ENCODE data around the gene FAM3B.

FAM3B gene

GRCh38 chr21:41328660-41329607 lies 12.3 kb downstream of the FAM3B start:
- DNase-seq (ENCODE audit: insufficient read length, low spot score) (no peak), FAIRE-seq (no peak)
- TF ChIP-seq POU2F2 (IDR thresholded peaks at IDR 0.05; ENCODE audit: low read depth, low read length) = no peak
- TF ChIP-seq POLR2A (IDR thresholded peaks at IDR 0.05; ENCODE audit: low read depth, low read length) = no peak
- no peak for TF ChIP-seq POLR2AphosphoS5 (IDR thresholded peaks at IDR 0.05; ENCODE audit: low read depth, low read length)
- no peak for TF ChIP-seq SPI1 (IDR thresholded peaks at IDR 0.05; ENCODE audit: low read depth, low read length)
- TF ChIP-seq PAX5 (IDR thresholded peaks at IDR 0.05; ENCODE audit: insufficient read depth, low read length, severe bottlenecking) = no peak
- TF ChIP-seq TAF1 (IDR thresholded peaks at IDR 0.05; ENCODE audit: low read depth, low read length) = no peak

GRCh38 chr21:41333752-41334151 lies 17.2 kb downstream of the FAM3B start:
- no peak for DNase-seq (ENCODE audit: insufficient read length, low spot score)
- FAIRE-seq = no peak
- TF ChIP-seq PAX5 (IDR thresholded peaks at IDR 0.05; ENCODE audit: insufficient read depth, low read length, severe bottlenecking) (no peak), POLR2A (IDR thresholded peaks at IDR 0.05; ENCODE audit: low read depth, low read length) (no peak), POLR2AphosphoS5 (IDR thresholded peaks at IDR 0.05; ENCODE audit: low read depth, low read length) (no peak), POU2F2 (IDR thresholded peaks at IDR 0.05; ENCODE audit: low read depth, low read length) (no peak), TAF1 (IDR thresholded peaks at IDR 0.05; ENCODE audit: low read depth, low read length) (no peak), SPI1 (IDR thresholded peaks at IDR 0.05; ENCODE audit: low read depth, low read length) (no peak)

GRCh38 chr21:41337515-41337914 lies 20.9 kb downstream of the FAM3B start:
- TF ChIP-seq POU2F2 (IDR thresholded peaks at IDR 0.05; ENCODE audit: low read depth, low read length) = no peak
- TF ChIP-seq PAX5 (IDR thresholded peaks at IDR 0.05; ENCODE audit: insufficient read depth, low read length, severe bottlenecking) = no peak
- no peak for TF ChIP-seq POLR2A (IDR thresholded peaks at IDR 0.05; ENCODE audit: low read depth, low read length)
- no peak for TF ChIP-seq POLR2AphosphoS5 (IDR thresholded peaks at IDR 0.05; ENCODE audit: low read depth, low read length)
- TF ChIP-seq TAF1 (IDR thresholded peaks at IDR 0.05; ENCODE audit: low read depth, low read length) = no peak
- no peak for TF ChIP-seq SPI1 (IDR thresholded peaks at IDR 0.05; ENCODE audit: low read depth, low read length)
- peak; percentile 63 for FAIRE-seq
- DNase-seq (ENCODE audit: insufficient read length, low spot score) = no peak

GRCh38 chr21:41338455-41338854 lies 21.9 kb downstream of the FAM3B start:
- FAIRE-seq (no peak), DNase-seq (ENCODE audit: insufficient read length, low spot score) (no peak)
- TF ChIP-seq POLR2AphosphoS5 (IDR thresholded peaks at IDR 0.05; ENCODE audit: low read depth, low read length) (no peak), PAX5 (IDR thresholded peaks at IDR 0.05; ENCODE audit: insufficient read depth, low read length, severe bottlenecking) (no peak), POU2F2 (IDR thresholded peaks at IDR 0.05; ENCODE audit: low read depth, low read length) (no peak), TAF1 (IDR thresholded peaks at IDR 0.05; ENCODE audit: low read depth, low read length) (no peak), POLR2A (IDR thresholded peaks at IDR 0.05; ENCODE audit: low read depth, low read length) (no peak), SPI1 (IDR thresholded peaks at IDR 0.05; ENCODE audit: low read depth, low read length) (no peak)

GRCh38 chr21:41342035-41342434 lies 25.4 kb downstream of the FAM3B start:
- no peak for TF ChIP-seq POU2F2 (IDR thresholded peaks at IDR 0.05; ENCODE audit: low read depth, low read length)
- no peak for TF ChIP-seq PAX5 (IDR thresholded peaks at IDR 0.05; ENCODE audit: insufficient read depth, low read length, severe bottlenecking)
- TF ChIP-seq POLR2AphosphoS5 (IDR thresholded peaks at IDR 0.05; ENCODE audit: low read depth, low read length) = no peak
- TF ChIP-seq TAF1 (IDR thresholded peaks at IDR 0.05; ENCODE audit: low read depth, low read length) = no peak
- no peak for TF ChIP-seq POLR2A (IDR thresholded peaks at IDR 0.05; ENCODE audit: low read depth, low read length)
- TF ChIP-seq SPI1 (IDR thresholded peaks at IDR 0.05; ENCODE audit: low read depth, low read length) = no peak
- FAIRE-seq = no peak
- DNase-seq (ENCODE audit: insufficient read length, low spot score) = no peak

GRCh38 chr21:41344146-41344545 lies 27.5 kb downstream of the FAM3B start:
- no peak for TF ChIP-seq POU2F2 (IDR thresholded peaks at IDR 0.05; ENCODE audit: low read depth, low read length)
- no peak for TF ChIP-seq PAX5 (IDR thresholded peaks at IDR 0.05; ENCODE audit: insufficient read depth, low read length, severe bottlenecking)
- no peak for TF ChIP-seq POLR2A (IDR thresholded peaks at IDR 0.05; ENCODE audit: low read depth, low read length)
- no peak for TF ChIP-seq SPI1 (IDR thresholded peaks at IDR 0.05; ENCODE audit: low read depth, low read length)
- TF ChIP-seq TAF1 (IDR thresholded peaks at IDR 0.05; ENCODE audit: low read depth, low read length) = no peak
- TF ChIP-seq POLR2AphosphoS5 (IDR thresholded peaks at IDR 0.05; ENCODE audit: low read depth, low read length) = no peak
- FAIRE-seq = no peak
- no peak for DNase-seq (ENCODE audit: insufficient read length, low spot score)

GRCh38 chr21:41345356-41345755 lies 28.8 kb downstream of the FAM3B start:
- DNase-seq (ENCODE audit: insufficient read length, low spot score) (no peak), FAIRE-seq (no peak)
- no peak for TF ChIP-seq SPI1 (IDR thresholded peaks at IDR 0.05; ENCODE audit: low read depth, low read length)
- no peak for TF ChIP-seq POLR2AphosphoS5 (IDR thresholded peaks at IDR 0.05; ENCODE audit: low read depth, low read length)
- no peak for TF ChIP-seq TAF1 (IDR thresholded peaks at IDR 0.05; ENCODE audit: low read depth, low read length)
- no peak for TF ChIP-seq PAX5 (IDR thresholded peaks at IDR 0.05; ENCODE audit: insufficient read depth, low read length, severe bottlenecking)
- TF ChIP-seq POLR2A (IDR thresholded peaks at IDR 0.05; ENCODE audit: low read depth, low read length) = no peak
- no peak for TF ChIP-seq POU2F2 (IDR thresholded peaks at IDR 0.05; ENCODE audit: low read depth, low read length)

GRCh38 chr21:41345934-41346685 lies 29.5 kb downstream of the FAM3B start:
- DNase-seq (ENCODE audit: insufficient read length, low spot score) (no peak), FAIRE-seq (no peak)
- TF ChIP-seq POLR2A (IDR thresholded peaks at IDR 0.05; ENCODE audit: low read depth, low read length) (no peak), POLR2AphosphoS5 (IDR thresholded peaks at IDR 0.05; ENCODE audit: low read depth, low read length) (no peak), PAX5 (IDR thresholded peaks at IDR 0.05; ENCODE audit: insufficient read depth, low read length, severe bottlenecking) (no peak), SPI1 (IDR thresholded peaks at IDR 0.05; ENCODE audit: low read depth, low read length) (no peak), TAF1 (IDR thresholded peaks at IDR 0.05; ENCODE audit: low read depth, low read length) (no peak)

GRCh38 chr21:41346758-41347157 lies 30.2 kb downstream of the FAM3B start:
- DNase-seq (ENCODE audit: insufficient read length, low spot score) (no peak), FAIRE-seq (no peak)
- TF ChIP-seq TAF1 (IDR thresholded peaks at IDR 0.05; ENCODE audit: low read depth, low read length) = no peak
- TF ChIP-seq PAX5 (IDR thresholded peaks at IDR 0.05; ENCODE audit: insufficient read depth, low read length, severe bottlenecking) = no peak
- no peak for TF ChIP-seq POU2F2 (IDR thresholded peaks at IDR 0.05; ENCODE audit: low read depth, low read length)
- no peak for TF ChIP-seq POLR2AphosphoS5 (IDR thresholded peaks at IDR 0.05; ENCODE audit: low read depth, low read length)
- no peak for TF ChIP-seq SPI1 (IDR thresholded peaks at IDR 0.05; ENCODE audit: low read depth, low read length)
- no peak for TF ChIP-seq POLR2A (IDR thresholded peaks at IDR 0.05; ENCODE audit: low read depth, low read length)

Measured in GM12891 (cell line).